ENCODE data around the gene GPR18. TPM values are rescaled to one million over a fixed set of nuclear protein-coding genes. Genes with fewer than 3 reads are reported as not detected.

The GPR18 gene
- total and polyA plus RNA-seq, 2 of the 13 experiments (the other 11 are each of a cell fraction or from before 2014, with no cell fraction given), result not detected

- TF ChIP-seq AHDC1 (CRISPR knock-in tag; IDR thresholded peaks at IDR 0.05; ENCODE audit: borderline replicate concordance) (no peak), LRRFIP1 (CRISPR knock-in tag; conservative IDR thresholded peaks at IDR 0.05) (no peak), ATF5 (CRISPR knock-in tag; IDR thresholded peaks at IDR 0.05; ENCODE audit: low read depth) (no peak), ZNF879 (CRISPR knock-in tag; IDR thresholded peaks at IDR 0.05) (no peak)
Measured at GRCh38 chr13:99278200-99278599, 20.0 kb upstream of the GPR18 start (continued).
